ENCODE data around the gene ZNF521.

DNA sequence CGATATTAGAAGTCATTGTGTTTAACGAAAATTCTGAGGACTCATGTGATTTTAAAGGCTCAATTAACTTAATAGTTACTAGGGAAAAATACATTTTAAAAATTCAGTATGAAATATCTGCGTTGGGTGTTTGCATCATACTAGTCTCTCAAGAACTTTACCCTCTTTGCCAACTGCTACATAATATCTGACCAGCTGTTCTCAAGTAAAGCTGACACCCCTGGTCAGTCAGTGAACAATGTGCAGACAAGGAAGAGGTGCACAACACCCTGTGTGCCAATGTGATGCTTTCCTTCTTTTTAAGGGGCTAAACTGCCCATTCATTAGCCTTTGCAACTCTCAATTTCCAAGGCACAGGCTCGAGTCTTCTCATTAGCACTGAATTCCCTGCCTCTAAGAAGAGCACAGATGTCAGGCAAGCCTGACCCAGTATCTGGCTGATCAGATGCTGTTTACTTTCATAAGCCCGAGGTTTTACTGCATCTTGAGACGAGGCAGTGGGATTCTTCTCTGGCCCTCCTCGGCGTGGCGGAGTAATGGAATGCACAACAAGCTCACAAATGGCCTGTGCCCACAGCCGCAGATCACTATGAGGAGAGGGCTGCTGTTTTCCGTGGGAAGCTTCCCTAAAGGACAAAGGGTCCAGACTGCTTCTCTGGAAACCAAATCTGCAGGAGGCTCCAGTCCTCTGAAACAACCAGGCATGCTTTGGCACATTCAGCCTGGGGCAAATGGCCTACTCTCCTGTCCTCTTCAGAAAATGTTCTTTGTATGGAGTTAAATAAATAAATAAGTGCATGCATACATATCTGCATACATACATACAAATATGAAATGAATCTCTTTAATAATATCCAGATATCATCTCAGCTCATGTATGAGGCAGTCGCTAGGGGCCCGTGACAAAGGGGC lies 240.3 kb downstream of the ZNF521 start:
- TF ChIP-seq CTCF (IDR thresholded peaks at IDR 0.05; ENCODE audit: insufficient read depth, low read length, poor library complexity, severe bottlenecking) (no peak), EZH2phosphoT487 (conservative IDR thresholded peaks at IDR 0.05; ENCODE audit: low read length) (no peak)

Data from SU-DHL-6 (cell line).